ENCODE measurements around the gene COX6B1. TPM values are rescaled to one million over a fixed set of nuclear protein-coding genes. Genes with fewer than 3 reads are reported as not detected.
"Not testable (repeated sequence)": the region's sequence is repeated elsewhere in the genome, so short reads cannot be mapped to it uniquely, and the experiment has no call there.

The COX6B1 gene
- 100 to 1,000 TPM; 320 to 418 (median 391) TPM for total RNA-seq

- Histone ChIP-seq H3K4me3 (peak within 1 kb of the TSS; percentile 84 to 90 (median 88)), H3K27me3 (no peaks in the 10 kb centered on the region), H3K4me1 (peaks cover 0 to 10% of the 10 kb centered on the region in 2 donors), H3K36me3 (no peaks in the 10 kb centered on the region), H3K9me3 (no peaks in the 10 kb centered on the region), H3K27ac (peak within 1 kb of the TSS; percentile 89)
- intact Hi-C loops (cut with DNase I; ENCODE audit: low total_unique reads), result no loop called here
- TF ChIP-seq POLR2A (IDR thresholded peaks at IDR 0.05), result peak; percentile 46
- TF ChIP-seq POLR2AphosphoS5 (IDR thresholded peaks at IDR 0.05), result peak; percentile 47 to 87 (median 65)
- TF ChIP-seq CTCF (IDR thresholded peaks at IDR 0.05), result no peak
- DNase-seq (ENCODE audit: low spot score in 2 of 2), result peak; percentile 91 to 95
These were observed at the start of gene COX6B1 for GRCh38 chr19:35648017-35648961. Gene COX6B1, plus strand, starts transcription at chr19:35648323. Its CDS starts 2,921 bp downstream, at chr19:35651244.

DNA sequence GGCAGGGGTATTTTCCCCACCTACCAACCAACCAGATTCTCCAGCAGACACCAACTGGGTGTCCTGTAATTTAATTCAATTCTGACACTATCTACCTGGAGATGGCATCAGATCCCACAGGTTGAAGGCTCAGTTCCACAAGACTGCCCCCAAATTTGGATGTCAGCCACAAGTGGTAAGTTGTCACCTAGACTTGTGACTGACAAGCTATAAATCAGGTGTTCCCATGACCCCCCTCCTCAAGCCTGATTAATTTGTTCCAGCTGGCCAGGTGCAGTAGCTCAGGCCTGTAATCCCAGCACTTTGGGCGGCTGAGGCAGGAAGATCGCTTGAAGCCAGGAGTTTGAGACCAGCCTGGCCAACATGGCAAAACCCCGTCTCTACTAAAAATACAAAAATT lies 46.2 kb upstream of the COX6B1 start:
- intact Hi-C loops (cut with DNase I; ENCODE audit: low total_unique reads), result no loop called here
- Histone ChIP-seq H3K4me3 (no peak overlapping the region), H3K36me3 (no peaks in the 10 kb centered on the region), H3K27ac (no peak overlapping the region), H3K27me3 (no peaks in the 10 kb centered on the region), H3K4me1 (no peaks in the 10 kb centered on the region), H3K9me3 (no peaks in the 10 kb centered on the region)
- TF ChIP-seq POLR2AphosphoS5 (IDR thresholded peaks at IDR 0.05), result no peak
- TF ChIP-seq CTCF (IDR thresholded peaks at IDR 0.05), result no peak
- no peak for TF ChIP-seq POLR2A (IDR thresholded peaks at IDR 0.05)
- no peak for DNase-seq (ENCODE audit: low spot score in 2 of 2)

- H3K36me3 ChIP-seq; H3K4me1 ChIP-seq; H3K4me3 ChIP-seq; H3K27me3 ChIP-seq; intact Hi-C loops (cut with DNase I; ENCODE audit: low total_unique reads); H3K9me3 ChIP-seq; DNase-seq (ENCODE audit: low spot score in 2 of 2): not testable (repeated sequence)
- H3K27ac ChIP-seq, result peak overlapping the region; percentile 25 to 65
These were observed 43.7 kb upstream of the COX6B1 start for GRCh38 chr19:35604436-35604835.

GRCh38 chr19:35607170-35607569 lies 41.0 kb upstream of the COX6B1 start:
- H3K27ac ChIP-seq; H3K27me3 ChIP-seq; DNase-seq (ENCODE audit: low spot score in 2 of 2); intact Hi-C loops (cut with DNase I; ENCODE audit: low total_unique reads); H3K4me3 ChIP-seq; H3K9me3 ChIP-seq; H3K36me3 ChIP-seq; H3K4me1 ChIP-seq: not testable (repeated sequence)

GRCh38 chr19:35607661-35608060 lies 40.5 kb upstream of the COX6B1 start:
- Histone ChIP-seq H3K36me3 (no peaks in the 10 kb centered on the region), H3K4me3 (no peak overlapping the region), H3K4me1 (no peaks in the 10 kb centered on the region), H3K27ac (no peak overlapping the region), H3K9me3 (no peaks in the 10 kb centered on the region), H3K27me3 (no peaks in the 10 kb centered on the region)
- intact Hi-C loops (cut with DNase I; ENCODE audit: low total_unique reads), result no loop called here
- TF ChIP-seq CTCF (IDR thresholded peaks at IDR 0.05) (no peak), POLR2A (IDR thresholded peaks at IDR 0.05) (no peak), POLR2AphosphoS5 (IDR thresholded peaks at IDR 0.05) (no peak)
- DNase-seq (ENCODE audit: low spot score in 2 of 2), result no peak

DNA sequence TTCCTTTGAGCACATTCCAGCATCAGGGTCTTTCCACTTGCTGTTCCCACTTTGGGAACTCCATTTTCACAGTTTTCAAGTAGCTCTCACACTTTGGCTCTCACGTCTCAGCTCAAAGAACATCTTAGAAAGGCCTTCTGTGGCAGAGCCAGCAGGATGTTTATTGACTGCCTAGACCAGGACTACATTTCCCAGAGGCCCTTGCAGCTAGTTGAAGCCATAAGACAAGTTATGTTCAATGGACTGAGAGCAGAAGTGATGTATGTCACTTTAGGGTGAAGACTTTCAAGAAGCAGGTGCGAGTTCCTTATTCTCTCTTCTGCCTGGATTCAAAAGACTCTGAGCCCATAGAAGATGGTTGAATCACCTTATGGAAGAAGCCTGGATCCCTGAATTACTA lies 39.9 kb upstream of the COX6B1 start:
- intact Hi-C loops (cut with DNase I; ENCODE audit: low total_unique reads), result no loop called here
- Histone ChIP-seq H3K9me3 (no peaks in the 10 kb centered on the region), H3K36me3 (no peaks in the 10 kb centered on the region), H3K27me3 (no peaks in the 10 kb centered on the region), H3K4me1 (peaks cover 0 to 4% of the 10 kb centered on the region in 2 donors), H3K4me3 (no peak overlapping the region), H3K27ac (no peak overlapping the region)
- TF ChIP-seq POLR2AphosphoS5 (IDR thresholded peaks at IDR 0.05), result no peak
- no peak for TF ChIP-seq CTCF (IDR thresholded peaks at IDR 0.05)
- TF ChIP-seq POLR2A (IDR thresholded peaks at IDR 0.05), result no peak
- DNase-seq (ENCODE audit: low spot score in 2 of 2), result no peak

Data from breast epithelium (tissue), 4 donors.